NB4 (cell line): ENCODE data around the gene MRPL38.

Source experiments
- POLR2A ChIP-seq: IDR thresholded peaks from 2 replicates; pipeline ENCODE4 v1.6.1; 2011; ENCODE audit warnings: mild to moderate bottlenecking; ENCODE audit not compliant: insufficient read length; ENCODE audit errors: extremely low read depth
- TF ChIP-seq, protein P1 (sequence below): IDR thresholded peaks from one replicate; pipeline ENCODE4 v1.5.1; 2012; ENCODE audit warnings: low read depth, low read length

DNA sequence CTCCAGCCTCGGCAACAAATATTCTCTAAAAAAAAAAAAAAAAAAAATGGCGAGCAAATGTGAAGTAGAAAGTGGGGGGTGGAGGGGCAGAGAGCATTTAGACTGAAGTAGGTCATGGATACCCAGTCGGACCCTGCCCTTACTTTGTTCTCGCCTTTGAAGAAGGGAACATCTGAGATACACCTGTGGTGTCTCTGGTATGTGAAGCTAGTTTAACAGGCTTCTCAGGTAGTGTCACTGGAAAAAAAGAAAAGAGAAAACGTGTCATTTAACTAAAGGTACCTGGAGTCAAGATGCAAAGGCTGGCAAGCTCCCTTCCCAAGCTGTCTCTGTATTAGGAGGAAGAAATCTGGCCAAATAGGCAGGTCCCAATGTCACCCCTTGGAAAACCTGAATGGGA lies 28.2 kb upstream of the MRPL38 start:
- TF ChIP-seq, protein P1, sequence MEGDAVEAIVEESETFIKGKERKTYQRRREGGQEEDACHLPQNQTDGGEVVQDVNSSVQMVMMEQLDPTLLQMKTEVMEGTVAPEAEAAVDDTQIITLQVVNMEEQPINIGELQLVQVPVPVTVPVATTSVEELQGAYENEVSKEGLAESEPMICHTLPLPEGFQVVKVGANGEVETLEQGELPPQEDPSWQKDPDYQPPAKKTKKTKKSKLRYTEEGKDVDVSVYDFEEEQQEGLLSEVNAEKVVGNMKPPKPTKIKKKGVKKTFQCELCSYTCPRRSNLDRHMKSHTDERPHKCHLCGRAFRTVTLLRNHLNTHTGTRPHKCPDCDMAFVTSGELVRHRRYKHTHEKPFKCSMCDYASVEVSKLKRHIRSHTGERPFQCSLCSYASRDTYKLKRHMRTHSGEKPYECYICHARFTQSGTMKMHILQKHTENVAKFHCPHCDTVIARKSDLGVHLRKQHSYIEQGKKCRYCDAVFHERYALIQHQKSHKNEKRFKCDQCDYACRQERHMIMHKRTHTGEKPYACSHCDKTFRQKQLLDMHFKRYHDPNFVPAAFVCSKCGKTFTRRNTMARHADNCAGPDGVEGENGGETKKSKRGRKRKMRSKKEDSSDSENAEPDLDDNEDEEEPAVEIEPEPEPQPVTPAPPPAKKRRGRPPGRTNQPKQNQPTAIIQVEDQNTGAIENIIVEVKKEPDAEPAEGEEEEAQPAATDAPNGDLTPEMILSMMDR = no peak
- no peak for TF ChIP-seq POLR2A
